ENCODE measurements around the gene UBE2H.

UBE2H gene

DNA sequence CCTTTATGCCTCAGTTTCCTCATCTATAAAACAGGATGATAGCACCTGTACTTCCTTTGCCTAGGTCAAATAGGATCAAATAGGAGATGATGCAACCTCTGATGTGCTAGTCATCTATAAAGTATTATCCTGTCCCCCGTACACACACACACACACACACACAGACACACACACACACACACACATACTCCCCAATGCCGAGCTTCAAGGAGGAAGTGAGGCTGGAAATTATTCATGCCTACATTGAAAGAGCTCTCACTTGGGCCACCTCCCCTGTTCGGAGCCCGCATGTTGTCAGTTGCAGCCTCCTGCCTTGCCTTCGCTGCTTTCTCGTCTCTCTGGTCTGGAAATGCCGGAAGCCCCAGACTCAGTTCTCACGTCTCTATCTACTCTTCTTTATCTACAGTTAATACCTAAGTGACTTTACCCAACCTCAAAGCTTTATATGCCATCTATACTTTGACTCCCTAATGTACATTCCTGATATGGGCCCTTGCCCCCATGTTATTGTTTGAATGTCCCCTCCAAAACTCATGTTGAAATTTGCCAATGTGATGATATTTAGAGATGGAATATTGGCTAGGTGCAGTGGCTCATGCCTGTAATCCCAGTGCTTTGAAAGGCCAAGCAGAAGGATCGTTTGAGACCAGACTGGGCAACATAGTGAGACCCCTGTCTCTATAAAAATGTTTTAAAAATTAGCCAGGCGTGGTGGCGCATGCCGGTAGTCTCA is 6.9 kb upstream of the UBE2H start:
- in situ Hi-C loops (cut with MboI; ENCODE audit: low sequenced_read_pairs) = no loop called here
- no peaks in the 10 kb centered on the region for H3K27me3 ChIP-seq (ENCODE audit: low read depth)
- no peak for DNase-seq (ENCODE audit: low spot score in 2 of 2)
- H3K9me3 ChIP-seq = no peaks in the 10 kb centered on the region
- no peaks in the 10 kb centered on the region for H3K36me3 ChIP-seq (replicated peaks)
- H3K4me1 ChIP-seq = no peaks in the 10 kb centered on the region
- H3K4me3 ChIP-seq = no peak overlapping the region

DNA sequence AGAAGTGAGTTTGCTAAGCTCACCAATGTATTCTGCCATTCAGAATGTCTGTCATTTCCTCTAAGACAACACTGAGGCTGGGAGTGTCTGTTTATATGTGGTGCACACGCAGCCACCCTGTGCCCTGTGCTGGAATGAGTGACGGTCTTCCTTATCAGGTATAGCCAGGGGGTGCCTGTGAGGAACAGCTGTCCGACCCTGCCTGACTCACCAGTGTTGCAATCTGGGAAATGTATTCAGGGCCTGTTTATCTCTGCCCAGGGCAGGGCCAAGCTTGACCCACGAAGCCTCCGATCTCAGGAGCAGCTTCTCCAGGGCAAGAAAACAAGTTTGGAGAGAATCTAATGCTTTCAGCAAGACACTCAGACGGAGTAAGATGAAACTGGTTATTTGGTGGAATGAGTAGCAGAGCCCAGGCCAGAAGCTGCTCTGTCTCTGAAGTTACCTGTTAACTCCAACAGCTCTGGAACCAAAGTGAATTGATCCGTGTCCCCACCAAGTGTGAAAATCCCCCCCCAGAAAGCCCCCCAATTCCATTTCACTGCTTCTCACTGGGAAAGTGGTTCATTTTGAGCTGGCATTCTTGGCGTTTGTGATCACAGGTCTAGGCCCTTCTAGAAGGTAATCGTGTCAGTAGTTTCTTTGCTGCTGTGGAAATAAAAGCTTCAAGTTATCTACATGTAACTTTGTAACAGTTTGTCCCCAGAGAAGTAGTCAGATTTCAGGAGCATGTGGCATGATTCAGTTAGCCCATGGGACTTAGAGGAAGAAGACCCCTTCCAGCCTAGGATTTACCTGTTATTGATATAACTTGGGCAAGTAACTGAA is 6.1 kb upstream of the UBE2H start:
- H3K4me1 ChIP-seq = no peaks in the 10 kb centered on the region
- H3K9me3 ChIP-seq = no peaks in the 10 kb centered on the region
- DNase-seq (ENCODE audit: low spot score in 2 of 2) = no peak
- no peak overlapping the region for H3K4me3 ChIP-seq
- no peaks in the 10 kb centered on the region for H3K27me3 ChIP-seq (ENCODE audit: low read depth)
- no peaks in the 10 kb centered on the region for H3K36me3 ChIP-seq (replicated peaks)
- in situ Hi-C loops (cut with MboI; ENCODE audit: low sequenced_read_pairs) = no loop called here

DNA sequence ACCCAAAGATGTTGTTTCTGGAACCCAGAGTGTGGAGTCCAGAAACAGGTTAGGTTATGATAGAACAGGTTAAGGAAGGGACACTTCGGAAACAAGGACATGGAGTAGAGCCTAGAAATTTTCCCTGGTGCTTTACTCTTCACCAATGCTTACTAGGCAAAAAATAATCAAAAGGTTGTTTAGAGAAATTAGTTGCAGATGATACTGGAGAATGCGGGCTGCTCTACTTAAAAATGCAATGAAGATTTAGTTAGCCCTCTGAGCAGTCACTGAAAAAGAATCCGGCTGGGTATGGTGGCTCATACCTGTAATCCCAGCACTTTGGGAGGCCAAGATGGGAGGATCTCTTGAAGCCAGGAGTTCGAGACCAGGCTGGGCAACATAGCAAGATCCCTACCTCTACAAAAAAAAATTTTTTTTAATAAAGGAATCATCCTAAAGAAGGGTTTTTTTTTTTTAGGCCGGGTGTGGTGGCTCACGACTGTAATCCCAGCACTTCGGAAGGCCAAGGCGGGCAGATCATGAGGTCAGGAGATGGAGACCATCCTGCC is 3.3 kb upstream of the UBE2H start:
- no peak for DNase-seq (ENCODE audit: low spot score in 2 of 2)
- H3K4me3 ChIP-seq = no peak overlapping the region
- H3K9me3 ChIP-seq = no peaks in the 10 kb centered on the region
- no peaks in the 10 kb centered on the region for H3K36me3 ChIP-seq (replicated peaks)
- H3K27me3 ChIP-seq (ENCODE audit: low read depth) = no peaks in the 10 kb centered on the region
- H3K4me1 ChIP-seq = no peaks in the 10 kb centered on the region
- in situ Hi-C loops (cut with MboI; ENCODE audit: low sequenced_read_pairs) = no loop called here

DNA sequence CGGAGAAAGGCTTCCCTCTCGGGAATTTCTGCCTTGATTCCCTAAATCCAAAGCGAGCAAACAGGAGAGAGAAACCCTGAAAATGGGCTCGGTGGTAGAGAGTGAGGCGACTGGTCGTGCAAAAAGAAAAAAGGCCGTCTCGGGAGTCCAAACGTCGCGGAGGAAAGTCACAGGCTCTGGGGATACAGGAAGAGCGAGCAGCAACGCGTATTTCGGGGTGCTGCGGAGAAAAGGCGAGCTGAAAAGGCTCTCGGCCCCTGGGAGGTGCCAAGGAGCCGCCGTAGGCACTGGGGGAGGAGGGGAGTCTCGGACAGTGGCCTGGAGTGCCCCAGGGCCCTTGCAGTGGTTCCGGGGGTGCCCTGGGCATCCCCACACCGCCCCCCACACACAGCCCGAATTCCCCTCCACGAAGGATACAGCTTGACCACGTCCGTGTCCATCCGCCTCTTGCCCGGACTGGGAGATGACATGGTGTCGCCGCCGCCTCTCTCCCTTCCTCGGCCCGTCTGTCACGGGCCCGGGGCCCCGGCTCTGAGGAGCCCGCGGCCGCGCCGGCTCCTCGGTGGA is 591 bp downstream of the UBE2H start:
- peaks cover 20% of the 10 kb centered on the region for H3K4me1 ChIP-seq
- peaks cover 2% of the 10 kb centered on the region; the same call in 1 of the 2 replicates for H3K36me3 ChIP-seq (replicated peaks)
- no peaks in the 10 kb centered on the region for H3K27me3 ChIP-seq (ENCODE audit: low read depth)
- H3K9me3 ChIP-seq = no peaks in the 10 kb centered on the region
- peak overlapping the region; percentile 72 for H3K4me3 ChIP-seq
- DNase-seq (ENCODE audit: low spot score in 2 of 2) = peak in 1 of 2 experiments; percentile 33
- in situ Hi-C loops (cut with MboI; ENCODE audit: low sequenced_read_pairs) = no loop called here

DNA sequence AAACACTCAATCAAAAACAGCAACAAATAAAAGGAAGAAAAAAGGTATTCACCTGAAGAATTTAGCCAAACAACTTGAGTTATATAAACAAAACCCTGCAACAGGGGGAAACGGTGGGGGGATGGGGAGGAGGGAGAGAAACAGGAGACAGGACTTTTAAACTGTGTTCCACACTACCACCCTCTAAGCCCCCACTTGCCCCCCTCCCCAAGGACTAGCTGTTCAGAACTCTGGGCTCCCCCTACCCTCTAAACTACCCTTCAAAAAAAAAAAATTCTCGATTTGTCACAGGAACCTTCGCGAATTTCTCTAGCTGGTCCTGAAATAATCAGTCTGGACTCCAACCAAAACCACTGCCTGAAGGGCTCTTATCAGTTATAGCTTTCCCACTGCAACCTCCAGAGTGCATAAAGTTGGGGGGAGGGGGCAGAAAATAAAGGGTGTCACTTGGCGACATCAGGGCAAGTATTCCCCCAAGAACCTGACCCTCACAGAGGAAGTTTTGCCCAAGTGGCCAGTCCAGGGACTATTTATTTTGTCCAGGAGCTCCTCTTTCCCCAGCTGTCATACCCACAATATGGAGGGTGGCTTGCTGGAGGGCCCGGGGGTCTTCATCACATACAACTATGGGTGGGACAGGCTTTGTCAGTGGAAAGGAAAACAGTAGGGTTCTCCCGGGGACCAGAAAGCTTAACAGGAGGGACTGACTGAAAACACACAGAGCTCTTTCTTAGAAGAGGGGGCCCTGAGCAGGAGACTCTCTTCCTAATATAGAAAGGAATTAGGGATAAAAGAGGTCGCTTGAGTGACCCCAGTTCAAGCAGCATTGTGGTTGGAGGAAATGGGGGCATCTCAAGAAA is 1.3 kb downstream of the UBE2H start:
- peak overlapping the region; percentile 72 for H3K4me3 ChIP-seq
- peaks cover 7% of the 10 kb centered on the region for H3K36me3 ChIP-seq (replicated peaks)
- H3K4me1 ChIP-seq = peaks cover 20% of the 10 kb centered on the region
- no peaks in the 10 kb centered on the region for H3K27me3 ChIP-seq (ENCODE audit: low read depth)
- peak; percentile 15 to 52 for DNase-seq (ENCODE audit: low spot score in 2 of 2)
- H3K9me3 ChIP-seq = no peaks in the 10 kb centered on the region
- in situ Hi-C loops (cut with MboI; ENCODE audit: low sequenced_read_pairs) = no loop called here

DNA sequence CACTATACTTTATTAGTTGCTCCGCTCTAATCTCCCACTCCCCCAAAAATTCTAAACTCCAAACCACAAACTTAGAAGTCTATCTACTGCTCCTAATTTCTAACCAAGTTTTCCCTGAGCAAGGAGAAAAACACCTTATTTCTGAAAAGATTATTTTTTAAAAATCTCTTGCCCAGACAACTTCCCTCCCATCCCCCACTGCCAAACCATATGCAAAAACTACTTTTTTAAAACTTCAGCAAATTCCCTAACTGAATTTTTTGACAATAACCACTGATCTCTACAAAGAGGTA is 1.9 kb downstream of the UBE2H start:
- DNase-seq (ENCODE audit: low spot score in 2 of 2) = no peak
- H3K4me3 ChIP-seq = peak overlapping the region; percentile 72
- in situ Hi-C loops (cut with MboI; ENCODE audit: low sequenced_read_pairs) = no loop called here
- H3K27me3 ChIP-seq (ENCODE audit: low read depth) = no peaks in the 10 kb centered on the region
- peaks cover 7% of the 10 kb centered on the region for H3K36me3 ChIP-seq (replicated peaks)
- H3K4me1 ChIP-seq = peaks cover 20% of the 10 kb centered on the region
- no peaks in the 10 kb centered on the region for H3K9me3 ChIP-seq

DNA sequence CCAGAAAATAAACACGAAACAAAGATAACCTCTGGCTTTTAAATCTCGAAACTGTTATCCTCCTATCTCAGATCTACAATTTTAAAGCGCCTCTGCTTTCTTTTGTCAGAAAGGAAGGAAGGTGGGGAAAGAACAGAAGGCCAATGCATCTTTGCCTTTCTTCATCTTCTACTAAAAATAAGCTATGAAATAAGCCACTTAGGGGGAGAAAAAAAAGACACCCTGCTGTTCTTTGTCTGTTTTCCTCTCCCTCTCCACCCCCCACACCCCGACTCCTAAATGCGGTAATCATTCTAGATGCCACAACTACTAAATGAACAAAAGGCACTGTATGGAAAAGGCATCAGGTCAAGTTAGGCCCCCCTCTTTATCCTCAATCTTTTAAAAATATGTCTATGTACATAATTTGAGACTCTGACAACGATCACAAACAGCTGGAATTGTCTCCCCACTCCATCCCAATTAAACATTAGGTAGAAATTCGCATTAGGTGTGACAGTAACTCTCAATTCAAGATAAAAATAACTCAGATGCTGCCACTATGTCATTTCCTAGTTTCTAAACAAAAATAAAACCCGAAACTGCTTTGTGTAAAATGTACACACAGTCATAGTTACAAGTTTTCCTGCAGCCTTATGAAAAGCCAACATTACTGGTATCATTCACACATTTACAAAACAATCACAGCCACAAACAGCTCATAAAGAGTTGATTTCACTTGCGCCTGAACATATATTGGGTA is 2.4 kb downstream of the UBE2H start:
- no peaks in the 10 kb centered on the region for H3K9me3 ChIP-seq
- H3K27me3 ChIP-seq (ENCODE audit: low read depth) = no peaks in the 10 kb centered on the region
- DNase-seq (ENCODE audit: low spot score in 2 of 2) = peak; percentile 44 to 64
- H3K36me3 ChIP-seq (replicated peaks) = peaks cover 7% of the 10 kb centered on the region
- peaks cover 20% of the 10 kb centered on the region for H3K4me1 ChIP-seq
- in situ Hi-C loops (cut with MboI; ENCODE audit: low sequenced_read_pairs) = no loop called here
- H3K4me3 ChIP-seq = peak overlapping the region; percentile 72

DNA sequence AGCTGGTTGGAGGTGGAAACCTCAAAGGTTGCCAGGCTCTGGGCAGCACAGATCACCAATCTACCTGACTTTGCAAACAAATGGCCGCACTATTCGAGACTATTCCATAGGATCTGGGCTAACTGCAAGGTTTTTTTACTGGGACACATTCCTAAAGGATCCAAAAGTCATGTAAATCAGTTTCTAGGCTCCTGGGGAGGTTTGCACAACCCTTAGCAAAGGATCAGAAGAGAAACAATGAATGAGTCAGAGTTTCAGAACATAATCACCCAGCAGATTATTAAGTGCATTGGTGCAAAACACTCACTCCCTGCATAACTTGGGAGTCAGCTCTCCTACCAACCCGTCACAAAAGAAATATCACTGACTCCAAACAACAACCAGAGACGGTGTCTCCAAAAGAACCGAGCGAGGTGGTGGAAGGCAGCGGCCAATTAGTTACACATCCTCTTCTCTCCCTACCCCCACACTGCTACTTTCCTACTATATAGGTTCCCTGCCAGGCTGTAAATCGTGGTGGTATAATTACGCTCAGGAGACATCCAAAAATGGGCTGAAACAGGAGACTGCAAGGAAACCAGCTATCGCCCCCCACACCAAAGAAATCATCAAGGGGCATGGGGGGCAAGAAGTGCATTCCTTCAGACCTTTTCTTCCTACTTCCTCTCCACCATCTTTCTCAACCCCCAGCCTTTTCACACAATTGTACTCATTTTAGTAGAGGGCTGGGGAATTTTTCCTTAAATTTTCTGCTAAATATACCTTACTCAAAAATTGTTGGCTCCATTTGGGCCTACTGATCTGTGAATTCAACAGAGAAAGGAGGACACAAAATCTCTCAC is 3.2 kb downstream of the UBE2H start:
- no peaks in the 10 kb centered on the region for H3K9me3 ChIP-seq
- in situ Hi-C loops (cut with MboI; ENCODE audit: low sequenced_read_pairs) = no loop called here
- peaks cover 20% of the 10 kb centered on the region for H3K4me1 ChIP-seq
- peak overlapping the region; percentile 72 for H3K4me3 ChIP-seq
- peak; percentile 73 to 93 for DNase-seq (ENCODE audit: low spot score in 2 of 2)
- no peaks in the 10 kb centered on the region for H3K27me3 ChIP-seq (ENCODE audit: low read depth)
- H3K36me3 ChIP-seq (replicated peaks) = peaks cover 7% of the 10 kb centered on the region

DNA sequence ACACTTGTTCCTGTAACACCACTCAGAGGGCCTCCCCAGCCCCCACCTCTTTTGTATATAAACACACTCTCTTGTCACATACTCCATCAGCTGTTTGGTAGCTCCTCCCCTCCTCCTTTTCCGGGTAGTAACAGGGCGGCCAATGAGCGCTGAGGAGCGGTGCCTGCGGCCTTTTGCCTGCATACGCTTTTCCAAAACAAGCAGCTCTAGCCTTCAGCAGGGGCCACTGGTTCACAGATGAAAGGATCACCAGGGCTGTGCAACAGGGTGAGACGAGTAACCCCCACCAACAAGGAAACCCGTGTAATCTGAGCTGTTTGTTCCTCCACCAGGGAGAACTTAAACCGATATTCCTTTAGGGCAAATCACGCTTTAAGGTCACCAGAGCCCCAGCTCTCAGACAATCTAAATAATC is 3.9 kb downstream of the UBE2H start:
- Histone ChIP-seq H3K9me3 (no peaks in the 10 kb centered on the region), H3K36me3 (replicated peaks) (peaks cover 7% of the 10 kb centered on the region), H3K4me3 (peak overlapping the region; percentile 72), H3K27me3 (ENCODE audit: low read depth) (no peaks in the 10 kb centered on the region), H3K4me1 (peaks cover 20% of the 10 kb centered on the region)
- in situ Hi-C loops (cut with MboI; ENCODE audit: low sequenced_read_pairs) = no loop called here
- DNase-seq (ENCODE audit: low spot score in 2 of 2) = peak; percentile 90 to 93

DNA sequence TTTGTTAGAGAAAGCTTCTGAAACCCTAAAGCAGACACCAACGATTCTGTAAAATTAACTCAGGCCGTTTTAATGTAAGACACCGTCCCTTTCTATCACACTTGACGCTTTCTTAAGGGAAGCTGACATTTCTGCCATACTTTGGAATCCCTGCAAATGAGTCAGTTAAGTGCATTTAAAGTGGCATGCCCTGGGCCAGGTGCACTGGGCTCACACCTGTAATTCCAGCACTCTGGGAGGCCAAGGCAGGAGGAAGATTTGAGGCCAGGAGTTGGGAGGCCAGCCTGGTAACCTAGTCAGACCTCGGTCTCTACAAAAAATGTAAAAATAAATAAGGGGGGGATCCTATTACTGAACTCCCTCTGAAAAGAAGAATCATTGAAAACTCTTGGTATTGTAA is 4.4 kb downstream of the UBE2H start:
- Histone ChIP-seq H3K9me3 (no peaks in the 10 kb centered on the region), H3K27me3 (ENCODE audit: low read depth) (no peaks in the 10 kb centered on the region), H3K4me3 (no peak overlapping the region; the same call in 1 of the 2 replicates), H3K36me3 (replicated peaks) (peaks cover 7% of the 10 kb centered on the region), H3K4me1 (peaks cover 20% of the 10 kb centered on the region)
- in situ Hi-C loops (cut with MboI; ENCODE audit: low sequenced_read_pairs) = no loop called here
- no peak for DNase-seq (ENCODE audit: low spot score in 2 of 2)

DNA sequence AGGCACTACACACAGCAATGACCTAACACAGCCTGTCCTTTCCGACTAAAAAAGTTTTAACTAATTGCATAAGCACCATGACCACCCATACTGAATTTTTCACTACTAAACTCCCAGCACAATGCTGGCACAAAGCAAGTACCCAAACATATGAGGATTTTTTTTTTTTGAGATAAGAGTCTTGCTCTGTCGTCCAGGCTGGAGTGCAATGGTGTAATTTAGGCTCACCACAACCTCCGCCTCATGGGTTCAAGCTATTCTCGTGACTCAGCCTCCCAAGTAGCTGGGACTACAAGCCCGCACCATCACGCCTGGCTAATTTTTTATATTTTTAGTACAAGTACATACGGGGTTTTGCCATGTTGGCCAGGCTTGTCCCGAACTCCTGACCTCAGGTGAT is 5.1 kb downstream of the UBE2H start:
- Histone ChIP-seq H3K27me3 (ENCODE audit: low read depth) (no peaks in the 10 kb centered on the region), H3K4me3 (no peak overlapping the region), H3K9me3 (no peaks in the 10 kb centered on the region), H3K36me3 (replicated peaks) (peaks cover 7% of the 10 kb centered on the region), H3K4me1 (peaks cover 20% of the 10 kb centered on the region)
- DNase-seq (ENCODE audit: low spot score in 2 of 2) = no peak
- in situ Hi-C loops (cut with MboI; ENCODE audit: low sequenced_read_pairs) = no loop called here

DNA sequence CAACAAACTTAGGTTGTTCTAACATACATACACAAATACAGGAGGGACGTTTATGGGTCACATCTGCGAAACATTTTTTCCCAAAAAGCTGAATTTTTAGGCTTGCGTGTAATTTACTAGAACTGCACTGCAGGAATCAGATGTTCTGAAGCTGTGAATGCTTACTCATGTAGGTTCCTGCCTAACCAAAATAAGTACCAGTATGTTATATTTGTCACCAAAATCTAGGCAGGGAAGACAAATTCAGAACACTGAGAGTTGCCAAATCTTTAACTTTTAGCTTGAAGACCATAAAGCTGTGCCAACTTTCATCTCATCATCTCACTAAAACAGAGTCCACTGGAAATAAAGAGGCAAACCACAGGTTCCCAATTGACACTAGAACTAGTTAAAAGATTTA is 5.7 kb downstream of the UBE2H start:
- H3K36me3 ChIP-seq (replicated peaks) = peaks cover 7% of the 10 kb centered on the region
- DNase-seq (ENCODE audit: low spot score in 2 of 2) = no peak
- no peaks in the 10 kb centered on the region for H3K27me3 ChIP-seq (ENCODE audit: low read depth)
- H3K4me3 ChIP-seq = no peak overlapping the region
- H3K4me1 ChIP-seq = peaks cover 20% of the 10 kb centered on the region
- no peaks in the 10 kb centered on the region for H3K9me3 ChIP-seq
- in situ Hi-C loops (cut with MboI; ENCODE audit: low sequenced_read_pairs) = no loop called here
